GM12878 (cell line): ENCODE results near the gene FXN. TPM values are rescaled to one million over a fixed set of nuclear protein-coding genes. Genes with fewer than 3 reads are reported as not detected.

ENCODE experiments used
- ATAC-seq: fragments of 200-7000 bp; cut with Tn5 transposase; 3 replicates; pipeline ENCODE4 v1.9.1; 2020; ENCODE audit warnings: mild to moderate bottlenecking, moderate library complexity
- BruUV-seq: library from RNA; stranded (reverse); fragments of 400-500 nt; replicated peaks from 2 replicates; lab custom pipeline; 2021; lab: Mats Ljungman, UMichigan
- CTCF ChIA-PET: fragments of 300-600 bp; sonication (Branson Sonifier 250); formaldehyde crosslinking; extraction: SDS; loops from one replicate; lab custom pipeline; 2021; ENCODE audit warnings: inconsistent platforms; lab: Yijun Ruan, JAX
- POLR2A ChIA-PET: fragments of 350-600 bp; formaldehyde crosslinking; extraction: SDS; loops from one replicate; lab custom pipeline; 2021; ENCODE audit warnings: inconsistent platforms; lab: Charles Lee
- RAD21 ChIA-PET: fragments of 300-600 bp; sonication (Branson Sonifier 250); formaldehyde crosslinking; loops from one replicate; lab custom pipeline; 2023; ENCODE audit warnings: antibody characterized with exemption; ENCODE audit not compliant: unreplicated experiment; lab: Charles Lee
- SMC1A ChIA-PET: fragments of 300-600 bp; sonication (Branson Sonifier 250); formaldehyde crosslinking; loops from one replicate; lab custom pipeline; 2023; ENCODE audit not compliant: unreplicated experiment, uncharacterized antibody; lab: Charles Lee
- DNase-seq: peaks from one replicate; pipeline ENCODE4 v3.0.0-alpha.2; 2011; ENCODE audit warnings: low read depth, low spot score
- FAIRE-seq: peaks from 3 replicates; lab custom pipeline; 2011; peaks lifted over from hg19 to GRCh38; lab: Jason Lieb, UNC
- H2AFZ ChIP-seq: 2 replicates; pipeline ENCODE4 v1.6.0; 2011; ENCODE audit warnings: low read depth, low read length, control low read depth; ENCODE audit not compliant: control insufficient read depth
- H3K27ac ChIP-seq: 2 replicates; pipeline ENCODE4 v1.5.1; 2011; ENCODE audit warnings: control low read depth; ENCODE audit not compliant: control insufficient read depth, insufficient read depth
- H3K27me3 ChIP-seq, 2 experiments: replicated peaks in 1 of 2; 2 replicates each; pipeline versions ENCODE4 v1.6.0 to v1.6.1; 2011; ENCODE audit warnings: low read length in 1 of 2; ENCODE audit not compliant: control insufficient read depth in 2 of 2, insufficient read depth in 2 of 2
- H3K36me3 ChIP-seq, 2 experiments: 2 replicates each; pipeline ENCODE4 v1.5.1; 2011; ENCODE audit warnings: low read length in 1 of 2; ENCODE audit not compliant: control insufficient read depth in 2 of 2, insufficient read depth in 2 of 2
- H3K4me1 ChIP-seq: 2 replicates; pipeline ENCODE4 v1.6.1; 2011; ENCODE audit warnings: mild to moderate bottlenecking, low read length, moderate library complexity, mixed read lengths; ENCODE audit not compliant: control insufficient read depth, insufficient read depth
- H3K4me2 ChIP-seq: 2 replicates; pipeline ENCODE4 v1.6.0; 2011; ENCODE audit warnings: control low read depth; ENCODE audit not compliant: control insufficient read depth, insufficient read depth
- H3K4me3 ChIP-seq: fragments of 200-600 bp; sonication (generic); 2 replicates; pipeline ENCODE4 v1.5.1; 2016
- H3K79me2 ChIP-seq: 2 replicates; pipeline ENCODE4 v1.6.0; 2011; ENCODE audit warnings: low read length; ENCODE audit not compliant: control insufficient read depth, insufficient read depth
- H3K9ac ChIP-seq: 2 replicates; pipeline ENCODE4 v1.8.0; 2011; ENCODE audit warnings: low read length, control low read depth, mixed read lengths; ENCODE audit not compliant: control insufficient read depth, insufficient read depth
- H3K9me3 ChIP-seq: replicated peaks from 3 replicates; pipeline ENCODE4 v1.5.1; 2011; ENCODE audit warnings: mild to moderate bottlenecking, low read length; ENCODE audit not compliant: control insufficient read depth, insufficient read depth
- H4K20me1 ChIP-seq: 2 replicates; pipeline ENCODE4 v1.6.0; 2011; ENCODE audit not compliant: control insufficient read depth, insufficient read depth
- ASH2L ChIP-seq: fragments of 300-600, 200-600 bp; sonication (generic); IDR thresholded peaks from 2 replicates; pipeline ENCODE4 v1.6.1; 2017; ENCODE audit warnings: low read depth, mild to moderate bottlenecking, borderline replicate concordance
- BACH1 ChIP-seq: fragments of 450-650 bp; IDR thresholded peaks from 2 replicates; pipeline ENCODE4 v1.6.1; 2017; ENCODE audit warnings: mild to moderate bottlenecking, borderline replicate concordance
- BRCA1 ChIP-seq: IDR thresholded peaks from 2 replicates; pipeline ENCODE4 v1.6.1; 2011; ENCODE audit warnings: low read depth, low read length, improper control_type of control experiment
- CUX1 ChIP-seq: IDR thresholded peaks from 2 replicates; pipeline ENCODE4 v1.6.1; 2012; ENCODE audit warnings: improper control_type of control experiment, low read depth, low read length; ENCODE audit not compliant: insufficient replicate concordance
- ELK1 ChIP-seq: IDR thresholded peaks from 2 replicates; pipeline ENCODE4 v1.6.1; 2012; ENCODE audit warnings: low read depth, low read length, improper control_type of control experiment
- KAT2A ChIP-seq: conservative IDR thresholded peaks from 2 replicates; pipeline ENCODE4 v1.6.1; 2011; ENCODE audit warnings: low read depth, low read length; ENCODE audit not compliant: control insufficient read depth
- MLLT1 ChIP-seq: fragments of 450-650 bp; IDR thresholded peaks from 2 replicates; pipeline ENCODE4 v1.6.1; 2016; ENCODE audit warnings: mild to moderate bottlenecking
- NBN ChIP-seq: fragments of 450-650 bp; IDR thresholded peaks from 2 replicates; pipeline ENCODE4 v1.6.1; 2016
- NFIC ChIP-seq: IDR thresholded peaks from 2 replicates; pipeline ENCODE4 v1.6.1; 2012; ENCODE audit warnings: low read depth, mild to moderate bottlenecking, inconsistent platforms, low read length, moderate library complexity
- NKRF ChIP-seq: fragments of 450-650 bp; conservative IDR thresholded peaks from 2 replicates; pipeline ENCODE4 v1.6.1; 2017; ENCODE audit warnings: mild to moderate bottlenecking, moderate library complexity
- RAD21 ChIP-seq: IDR thresholded peaks from 2 replicates; pipeline ENCODE4 v1.6.1; 2011; ENCODE audit warnings: mild to moderate bottlenecking, low read depth, low read length, moderate library complexity; ENCODE audit not compliant: insufficient read depth
- SMC3 ChIP-seq: IDR thresholded peaks from 2 replicates; pipeline ENCODE4 v1.6.1; 2011; ENCODE audit warnings: low read length, improper control_type of control experiment, borderline replicate concordance
- TARDBP ChIP-seq: IDR thresholded peaks from 2 replicates; pipeline ENCODE4 v1.6.1; 2016; ENCODE audit warnings: borderline replicate concordance
- TCF3 ChIP-seq: IDR thresholded peaks from 2 replicates; pipeline ENCODE4 v1.6.1; 2012; ENCODE audit warnings: low read depth, mild to moderate bottlenecking, low read length, borderline replicate concordance; ENCODE audit not compliant: insufficient read depth
- ZNF24 ChIP-seq: fragments of 450-650 bp; IDR thresholded peaks from 2 replicates; pipeline ENCODE4 v1.6.1; 2017; ENCODE audit warnings: antibody characterized with exemption, mild to moderate bottlenecking
- ZZZ3 ChIP-seq: IDR thresholded peaks from 2 replicates; pipeline ENCODE4 v1.6.1; 2011; ENCODE audit warnings: low read depth; ENCODE audit not compliant: control insufficient read depth, insufficient read length
- WGBS: methylation state at CpG from one replicate; pipeline ENCODE4 v1.1.6; 2016; ENCODE audit warnings: low lambda C conversion rate; ENCODE audit not compliant: insufficient replicate concordance, insufficient coverage; ENCODE audit errors: missing lambda C conversion rate; 5-methylcytosine and 5-hydroxymethylcytosine counted together
- in situ Hi-C: fragments of 300-500 bp; cut with MboI; formaldehyde crosslinking; loops from 9 replicates; pipeline ENCODE4 v1.14.3; 2018; ENCODE audit warnings: mixed read lengths
- intact Hi-C: fragments of 100-400 bp; cut with micrococcal nuclease; formaldehyde crosslinking; loops from one replicate; pipeline ENCODE4 v1.14.2; 2022; ENCODE audit not compliant: unreplicated experiment
- polyA plus RNA-seq, 11 experiments: library from polyadenylated mRNA; depleted of rRNA in 4 of 11; unstranded in 6 of 11; stranded (reverse) in 5 of 11; fragments of >200 nt; fragmentation: Nextera tagmentation in 4 of 11; fragmentation: Illumina TruSeq in 1 of 11; extraction: Ambion mirVana in 4 of 11; extraction: Trizol in 1 of 11; gene quantifications; 1 replicate in 1 of 11; 2 replicates in 10 of 11; pipeline versions ENCODE4 v1.2.1 to v1.2.3, GENCODE V29; 2011 to 2016; ENCODE audit warnings: inconsistent platforms in 2 of 11, missing spikeins in 2 of 11, low read depth in 1 of 11
- total RNA-seq, 4 experiments: library from RNA; depleted of rRNA in 3 of 4; stranded (reverse); fragments of >200 nt in 3 of 4; fragmentation: Illumina TruSeq in 1 of 4; extraction: Trizol in 1 of 4; gene quantifications; 2 replicates each; pipeline versions ENCODE4 v1.2.1 to v1.2.3, GENCODE V29; 2013 to 2021

Gene FXN
- total and polyA plus RNA-seq, 10 of the 15 experiments (the other 5 are each of a cell fraction or from before 2014, with no cell fraction given) = 7.3 to 78.0 (median 23.2) TPM

- H3K9me3 ChIP-seq = no peaks in the 10 kb centered on the region
- no peak for DNase-seq
- no peak overlapping the region for H3K4me3 ChIP-seq
- ChIA-PET SMC1A (no interaction called here), RAD21 (no interaction called here), CTCF (interaction anchor here (1.3 kb wide), 1 partner anchor 102 kb away, joined by 4 read pairs; no protein-coding TSS in a partner anchor), POLR2A (no interaction called here)
- 97% methylated on average over 3 of the region's 3 CpGs for WGBS
- intact Hi-C loops = no loop called here
- H3K4me1 ChIP-seq = no peaks in the 10 kb centered on the region
- no peak for ATAC-seq
- no peaks in the 10 kb centered on the region for H3K36me3 ChIP-seq
- in situ Hi-C loops = no loop called here
- H3K4me2 ChIP-seq = no peak overlapping the region
- H3K27ac ChIP-seq = no peak overlapping the region
- no peak overlapping the region for H2AFZ ChIP-seq
- no peaks in the 10 kb centered on the region for H4K20me1 ChIP-seq
- H3K27me3 ChIP-seq = no peaks in the 10 kb centered on the region
- FAIRE-seq = no peak
- no TSS peak for BruUV-seq
- H3K79me2 ChIP-seq = no peaks in the 10 kb centered on the region
- H3K9ac ChIP-seq = no peak overlapping the region
- TF ChIP-seq KAT2A (no peak), BACH1 (no peak), TCF3 (no peak), ASH2L (no peak), NBN (no peak), MLLT1 (no peak), ZZZ3 (no peak), RAD21 (no peak), NKRF (no peak), CUX1 (no peak), NFIC (no peak), SMC3 (no peak), BRCA1 (no peak), ELK1 (no peak), TARDBP (no peak), ZNF24 (no peak)
These were observed 55.4 kb downstream of the FXN start for GRCh38 chr9:69090946-69091345.
